Measurements from ENCODE around the gene MYRIP. TPM values are rescaled to one million over a fixed set of nuclear protein-coding genes. Genes with fewer than 3 reads are reported as not detected.

MYRIP gene
- total and polyA plus RNA-seq, 2 experiments from 2014 or later: 1.5 to 1.8 TPM

DNA sequence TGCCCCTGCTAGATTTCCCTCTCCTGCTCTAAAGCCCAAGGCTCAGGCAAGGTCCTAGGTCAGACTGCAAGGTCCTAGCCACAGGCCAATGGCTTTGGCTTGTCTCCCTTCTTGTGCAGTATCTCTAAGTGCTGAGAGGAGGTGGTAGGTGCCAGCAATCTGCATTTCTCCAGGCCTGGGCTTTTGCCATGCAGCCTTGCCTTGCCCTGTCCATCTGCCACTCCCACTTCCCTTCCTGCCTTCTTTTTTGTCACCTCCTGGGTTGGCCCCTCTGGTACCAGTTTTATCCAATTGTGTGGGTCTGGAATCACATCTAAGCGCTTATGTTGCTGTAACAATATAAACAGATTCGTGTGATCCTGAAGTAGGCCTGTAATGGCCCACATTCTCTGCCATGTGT lies 109.9 kb downstream of the MYRIP start:
- no peaks in the 10 kb centered on the region for H3K27me3 Mint-ChIP-seq (ENCODE audit: insufficient read depth, low read depth, poor library complexity)
- no peak overlapping the region for H3K27ac ChIP-seq (ENCODE audit: low read depth)
- H3K79me2 ChIP-seq (replicated peaks; ENCODE audit: insufficient read depth): no peaks in the 10 kb centered on the region
- no peaks in the 10 kb centered on the region for H3K36me3 ChIP-seq (ENCODE audit: insufficient read depth)
- no peak overlapping the region; the same call in 1 of the 2 replicates for H3K27ac Mint-ChIP-seq
- no peak overlapping the region for H3K4me3 Mint-ChIP-seq
- no peak for DNase-seq (ENCODE audit: low spot score)
- no peaks in the 10 kb centered on the region for H3K9me3 Mint-ChIP-seq
- H3K36me3 Mint-ChIP-seq (ENCODE audit: low read depth): no peaks in the 10 kb centered on the region
- H3F3A ChIP-seq (replicated peaks; ENCODE audit: low read depth): no peaks in the 10 kb centered on the region
- no peak overlapping the region; the same call in 1 of the 2 replicates for H2AFZ ChIP-seq
- TF ChIP-seq POLR2AphosphoS5 (IDR thresholded peaks at IDR 0.05; ENCODE audit: low read depth): no peak
- TF ChIP-seq STAT1 (IDR thresholded peaks at IDR 0.05; ENCODE audit: unreplicated experiment): no peak
- no peak for TF ChIP-seq EZH2phosphoT487 (IDR thresholded peaks at IDR 0.05; ENCODE audit: unreplicated experiment)
- no peak for TF ChIP-seq ETS1 (IDR thresholded peaks at IDR 0.05)
- TF ChIP-seq REST (IDR thresholded peaks at IDR 0.05; ENCODE audit: unreplicated experiment): no peak
- TF ChIP-seq JUNB (IDR thresholded peaks at IDR 0.05; ENCODE audit: unreplicated experiment): no peak
- H3K4me3 ChIP-seq: no peak overlapping the region
- no peaks in the 10 kb centered on the region for H4K20me1 ChIP-seq (replicated peaks; ENCODE audit: insufficient read depth)
- no peak for ATAC-seq
- no peaks in the 10 kb centered on the region; the same call in 1 of the 2 replicates for H3K9me2 ChIP-seq (ENCODE audit: insufficient read depth)
- no peaks in the 10 kb centered on the region for H3K4me1 ChIP-seq (ENCODE audit: insufficient read depth)
- peaks cover 6% of the 10 kb centered on the region; the same call in 2 of the 3 replicates for H3K4me1 Mint-ChIP-seq
- H3K4me2 ChIP-seq: no peak overlapping the region
- H3K27me3 ChIP-seq (ENCODE audit: insufficient read depth): no peaks in the 10 kb centered on the region

- Histone ChIP-seq H3K36me3 (ENCODE audit: insufficient read depth) (no peaks in the 10 kb centered on the region), H3F3A (replicated peaks; ENCODE audit: low read depth) (no peaks in the 10 kb centered on the region), H3K4me2 (no peak overlapping the region), H3K27me3 (ENCODE audit: insufficient read depth) (no peaks in the 10 kb centered on the region), H3K4me3 (no peak overlapping the region), H2AFZ (no peak overlapping the region), H3K27ac (ENCODE audit: low read depth) (no peak overlapping the region), H3K9me2 (ENCODE audit: insufficient read depth) (no peaks in the 10 kb centered on the region; the same call in 1 of the 2 replicates), H3K79me2 (replicated peaks; ENCODE audit: insufficient read depth) (no peaks in the 10 kb centered on the region), H4K20me1 (replicated peaks; ENCODE audit: insufficient read depth) (no peaks in the 10 kb centered on the region), H3K4me1 (ENCODE audit: insufficient read depth) (no peaks in the 10 kb centered on the region)
- no peak overlapping the region for H3K4me3 Mint-ChIP-seq
- DNase-seq (ENCODE audit: low spot score) (no peak), ATAC-seq (no peak)
- H3K27ac Mint-ChIP-seq: no peak overlapping the region
- no peaks in the 10 kb centered on the region for H3K27me3 Mint-ChIP-seq (ENCODE audit: insufficient read depth, low read depth, poor library complexity)
- H3K9me3 Mint-ChIP-seq: no peaks in the 10 kb centered on the region
- H3K4me1 Mint-ChIP-seq: peaks cover 6% of the 10 kb centered on the region; the same call in 2 of the 3 replicates
- H3K36me3 Mint-ChIP-seq (ENCODE audit: low read depth): no peaks in the 10 kb centered on the region
- TF ChIP-seq JUNB (IDR thresholded peaks at IDR 0.05; ENCODE audit: unreplicated experiment) (no peak), STAT1 (IDR thresholded peaks at IDR 0.05; ENCODE audit: unreplicated experiment) (no peak), EZH2 (IDR thresholded peaks at IDR 0.05; ENCODE audit: low read depth, unreplicated experiment) (no peak), ETS1 (IDR thresholded peaks at IDR 0.05) (no peak), ZNF331 (CRISPR knock-in tag; IDR thresholded peaks at IDR 0.05; ENCODE audit: low read depth) (no peak), POLR2AphosphoS5 (IDR thresholded peaks at IDR 0.05; ENCODE audit: low read depth) (no peak), NANOG (IDR thresholded peaks at IDR 0.05; ENCODE audit: borderline replicate concordance) (no peak), CREB1 (CRISPR knock-in tag; IDR thresholded peaks at IDR 0.05; ENCODE audit: low read depth) (no peak), REST (IDR thresholded peaks at IDR 0.05; ENCODE audit: unreplicated experiment) (no peak)
- TF ChIP-seq, protein P1, sequence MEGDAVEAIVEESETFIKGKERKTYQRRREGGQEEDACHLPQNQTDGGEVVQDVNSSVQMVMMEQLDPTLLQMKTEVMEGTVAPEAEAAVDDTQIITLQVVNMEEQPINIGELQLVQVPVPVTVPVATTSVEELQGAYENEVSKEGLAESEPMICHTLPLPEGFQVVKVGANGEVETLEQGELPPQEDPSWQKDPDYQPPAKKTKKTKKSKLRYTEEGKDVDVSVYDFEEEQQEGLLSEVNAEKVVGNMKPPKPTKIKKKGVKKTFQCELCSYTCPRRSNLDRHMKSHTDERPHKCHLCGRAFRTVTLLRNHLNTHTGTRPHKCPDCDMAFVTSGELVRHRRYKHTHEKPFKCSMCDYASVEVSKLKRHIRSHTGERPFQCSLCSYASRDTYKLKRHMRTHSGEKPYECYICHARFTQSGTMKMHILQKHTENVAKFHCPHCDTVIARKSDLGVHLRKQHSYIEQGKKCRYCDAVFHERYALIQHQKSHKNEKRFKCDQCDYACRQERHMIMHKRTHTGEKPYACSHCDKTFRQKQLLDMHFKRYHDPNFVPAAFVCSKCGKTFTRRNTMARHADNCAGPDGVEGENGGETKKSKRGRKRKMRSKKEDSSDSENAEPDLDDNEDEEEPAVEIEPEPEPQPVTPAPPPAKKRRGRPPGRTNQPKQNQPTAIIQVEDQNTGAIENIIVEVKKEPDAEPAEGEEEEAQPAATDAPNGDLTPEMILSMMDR (conservative IDR thresholded peaks at IDR 0.05; ENCODE audit: low read depth in 2 of 2): no peak
Measured at GRCh38 chr3:39920271-39920670, 110.9 kb downstream of the MYRIP start.
